DMS 273 treated with DMSO at 0.1 percent for 48 hours (cell line): Measurements from ENCODE around the gene CCDC136.

Experiments
- DNase-seq: peaks from one replicate; lab custom pipeline; 2025; lab: John Stamatoyannopoulos, UW

Gene CCDC136

DNA sequence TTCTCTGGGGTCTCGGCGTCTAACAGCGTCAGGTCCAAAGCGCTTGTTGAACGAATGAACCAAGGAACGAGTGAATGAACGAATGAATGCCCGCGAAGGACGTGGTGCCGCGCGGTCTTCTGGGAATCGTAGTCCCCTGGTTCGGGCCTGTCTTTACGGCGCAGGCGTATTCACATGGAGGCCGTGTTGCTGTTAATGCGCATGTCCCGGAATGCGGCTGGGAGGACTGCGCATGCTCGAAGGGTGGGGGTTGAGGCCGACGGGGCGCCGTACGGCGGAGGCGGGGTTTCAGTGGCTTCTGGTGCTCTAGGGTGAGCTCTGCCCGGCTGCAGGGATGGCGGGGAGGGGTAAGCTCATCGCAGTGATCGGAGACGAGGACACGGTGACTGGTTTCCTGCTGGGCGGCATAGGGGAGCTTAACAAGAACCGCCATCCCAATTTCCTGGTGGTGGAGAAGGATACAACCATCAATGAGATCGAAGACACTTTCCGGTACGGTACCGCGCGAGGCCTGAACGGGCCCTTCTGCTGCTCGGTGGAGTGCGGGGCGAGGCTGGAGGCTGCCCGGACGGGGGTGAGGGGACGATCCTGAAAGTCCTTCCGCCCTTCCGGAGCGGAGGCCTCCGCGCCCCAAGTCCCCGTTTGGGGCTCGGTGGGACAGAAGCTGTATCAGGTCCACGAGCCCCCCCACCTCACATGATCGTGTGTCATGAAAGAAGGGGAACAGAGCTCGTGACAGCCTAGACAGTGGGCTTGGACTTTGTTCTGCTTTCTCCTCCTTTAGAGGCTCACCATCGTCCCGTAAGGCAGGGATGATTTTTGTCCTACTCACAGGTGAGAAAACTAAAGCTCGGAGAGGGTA, 71.0 kb downstream of the CCDC136 start, which contains the start of gene ATP6V1F:
ATP6V1F (plus strand) TSS at position 286 of the 862 bp plus-strand sequence; CDS start at position 335, 49 bp downstream.
- DNase-seq: peak; percentile 97

DNA sequence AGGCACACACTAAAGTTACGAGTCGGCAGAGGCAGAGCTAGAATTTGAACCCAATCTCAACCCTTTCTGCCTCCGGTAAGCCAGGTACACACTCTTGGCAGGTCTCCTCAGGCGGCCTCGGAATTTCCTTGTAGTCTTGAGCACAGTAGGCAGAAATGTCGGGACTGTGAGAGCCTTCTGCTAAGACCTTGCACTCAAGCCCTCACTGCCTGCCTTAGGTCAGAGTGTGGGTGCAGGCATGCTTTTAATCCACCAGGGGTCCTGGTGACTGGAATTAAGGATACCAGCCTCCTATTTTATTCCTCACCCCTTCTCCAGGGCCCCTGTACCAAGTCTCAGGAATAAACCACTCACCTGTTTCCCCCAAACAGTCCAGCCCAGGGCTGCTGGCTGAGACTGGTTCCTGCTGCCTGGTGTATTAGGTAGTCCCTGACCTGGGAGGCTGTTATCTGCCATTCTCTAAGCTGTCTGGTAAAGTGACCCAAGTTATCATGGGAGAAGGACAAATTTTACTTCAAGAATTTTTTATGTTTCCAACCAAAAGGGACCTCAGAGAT, 71.7 kb downstream of the CCDC136 start:
- peak; percentile 56 for DNase-seq

DNA sequence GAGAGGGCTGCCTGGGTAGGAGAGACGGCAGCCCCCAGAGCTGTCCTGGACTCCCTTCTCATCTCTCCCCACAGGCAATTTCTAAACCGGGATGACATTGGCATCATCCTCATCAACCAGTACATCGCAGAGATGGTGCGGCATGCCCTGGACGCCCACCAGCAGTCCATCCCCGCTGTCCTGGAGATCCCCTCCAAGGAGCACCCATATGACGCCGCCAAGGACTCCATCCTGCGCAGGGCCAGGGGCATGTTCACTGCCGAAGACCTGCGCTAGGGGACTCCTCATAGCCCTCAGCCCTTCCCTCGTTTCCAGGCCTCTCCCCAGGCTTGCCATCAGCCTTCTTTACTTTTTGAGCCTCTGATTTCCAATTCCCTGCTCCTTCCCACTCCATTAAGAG, 73.5 kb downstream of the CCDC136 start:
- DNase-seq: no peak

DNA sequence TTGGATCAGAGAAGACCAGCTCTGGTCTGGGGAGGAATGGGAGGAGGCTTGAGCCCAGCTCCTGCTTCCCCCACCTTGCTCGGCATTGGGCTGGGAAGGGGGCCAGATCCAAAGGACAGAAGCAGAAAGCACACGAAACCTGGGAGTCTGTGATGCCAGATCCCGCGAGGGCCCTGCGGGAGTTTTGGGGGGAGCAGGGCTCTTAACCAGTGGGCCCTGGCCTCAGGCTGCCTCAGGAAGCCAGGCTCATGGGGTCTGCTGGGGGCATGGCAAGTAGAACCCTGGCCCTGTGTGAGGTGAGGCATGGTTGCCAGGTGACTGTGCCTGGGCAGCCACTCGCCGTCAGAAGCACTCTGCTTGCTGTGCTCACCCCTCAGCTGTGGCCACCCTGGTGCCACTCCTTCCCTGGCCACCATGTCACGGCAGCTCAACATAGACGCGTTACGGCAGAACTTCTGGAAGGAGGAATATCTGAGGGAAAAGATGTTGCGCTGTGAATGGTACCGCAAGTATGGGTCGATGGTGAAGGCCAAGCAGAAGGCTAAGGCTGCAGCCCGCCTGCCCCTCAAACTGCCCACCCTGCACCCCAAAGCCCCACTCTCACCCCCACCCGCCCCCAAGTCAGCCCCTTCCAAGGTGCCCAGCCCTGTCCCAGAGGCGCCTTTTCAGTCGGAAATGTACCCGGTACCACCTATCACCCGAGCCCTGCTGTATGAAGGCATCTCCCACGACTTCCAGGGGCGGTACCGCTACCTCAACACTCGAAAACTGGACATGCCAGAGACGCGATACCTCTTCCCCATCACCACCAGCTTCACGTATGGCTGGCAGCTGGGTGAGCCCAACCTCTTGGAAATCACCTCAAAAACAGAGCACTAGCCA, 74.5 kb downstream of the CCDC136 start:
- no peak for DNase-seq

DNA sequence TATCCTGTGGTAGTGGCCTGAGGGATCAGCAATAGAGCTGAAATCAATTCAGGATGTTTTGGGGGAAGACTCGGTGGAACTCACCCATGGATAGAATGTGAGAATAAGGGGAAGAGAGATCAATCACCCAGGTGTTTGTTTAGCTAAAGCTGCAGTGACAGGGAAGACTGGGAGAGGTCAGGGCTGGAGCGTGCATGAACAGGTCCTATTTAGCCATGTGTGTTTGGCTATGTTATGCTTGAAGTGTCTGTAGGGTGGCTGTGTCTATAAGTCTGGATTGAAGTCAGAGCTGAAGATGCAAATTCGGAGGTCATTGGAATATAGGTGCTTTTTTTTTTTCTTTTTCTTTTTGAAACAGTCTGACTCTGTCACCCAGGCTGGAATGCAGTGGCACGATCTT, 75.5 kb downstream of the CCDC136 start:
- DNase-seq: no peak

GRCh38 chr7:128867842-128868623, 76.3 kb downstream of the CCDC136 start:
- DNase-seq: peak; percentile 94

DNA sequence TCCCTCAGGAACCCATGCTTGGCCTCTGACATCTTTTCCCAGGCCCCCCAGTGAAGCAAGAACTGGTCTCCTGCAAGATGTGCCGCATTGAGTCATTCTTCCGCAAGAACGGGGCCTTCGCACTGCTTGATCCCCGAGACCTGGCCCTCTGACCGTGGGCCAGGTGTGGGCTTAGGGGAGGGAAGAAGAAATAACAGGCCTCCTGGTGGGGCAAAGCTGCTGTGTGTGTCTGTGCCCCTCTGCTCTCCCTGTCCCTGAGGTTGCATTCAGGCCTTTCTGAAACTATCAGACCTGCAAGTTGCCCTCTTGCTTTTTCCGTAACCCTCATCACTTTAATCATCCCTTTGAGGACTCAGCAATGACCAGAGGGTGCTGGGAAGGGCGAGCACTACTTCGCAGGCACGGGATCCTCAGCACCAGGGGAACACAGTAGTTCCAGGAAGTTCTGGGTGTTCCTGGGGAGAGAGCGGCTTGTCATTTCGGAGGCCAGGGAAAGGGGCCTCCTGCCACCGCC, 76.9 kb downstream of the CCDC136 start:
- no peak for DNase-seq

DNA sequence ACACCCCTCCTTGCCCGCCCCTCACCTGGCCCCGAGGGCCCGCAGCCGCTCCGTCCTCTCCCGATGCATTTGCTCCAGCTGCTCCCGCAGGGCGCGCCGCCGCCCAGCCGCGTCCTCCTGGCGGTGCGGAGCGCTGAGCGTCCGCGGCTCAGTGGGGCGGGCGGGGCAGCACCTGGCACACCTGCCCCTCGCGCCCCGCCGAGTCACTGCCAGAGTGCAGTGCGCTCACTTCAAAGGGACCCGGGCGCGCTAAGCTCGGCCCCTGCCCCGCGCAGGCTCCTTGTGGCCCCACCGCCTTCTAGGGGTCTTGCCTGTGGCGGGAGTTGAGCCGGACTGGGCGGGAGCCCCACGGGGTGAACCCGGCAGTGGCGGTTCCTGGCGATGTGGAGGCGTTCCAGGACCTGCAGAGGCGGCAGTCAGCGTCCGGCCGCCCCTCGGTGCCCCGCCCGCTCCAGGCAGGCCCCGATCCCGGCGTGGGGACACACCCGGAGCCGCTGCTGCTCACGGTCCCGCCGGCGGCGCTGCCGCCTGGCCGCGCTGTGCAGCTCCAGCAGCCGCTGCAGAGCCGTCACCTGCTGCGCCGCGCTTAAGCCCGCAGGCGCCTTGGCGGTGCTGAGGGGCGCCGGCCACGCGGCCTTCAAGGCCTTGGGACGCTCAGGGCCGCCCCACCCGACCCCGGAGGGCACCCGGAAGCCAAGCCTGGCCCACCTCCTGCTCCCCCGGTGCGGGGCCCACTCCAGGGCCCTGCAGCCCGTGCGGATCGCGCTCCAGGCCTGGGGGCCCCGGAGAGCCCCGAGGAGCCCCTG, 77.6 kb downstream of the CCDC136 start:
- DNase-seq: peak; percentile 58

DNA sequence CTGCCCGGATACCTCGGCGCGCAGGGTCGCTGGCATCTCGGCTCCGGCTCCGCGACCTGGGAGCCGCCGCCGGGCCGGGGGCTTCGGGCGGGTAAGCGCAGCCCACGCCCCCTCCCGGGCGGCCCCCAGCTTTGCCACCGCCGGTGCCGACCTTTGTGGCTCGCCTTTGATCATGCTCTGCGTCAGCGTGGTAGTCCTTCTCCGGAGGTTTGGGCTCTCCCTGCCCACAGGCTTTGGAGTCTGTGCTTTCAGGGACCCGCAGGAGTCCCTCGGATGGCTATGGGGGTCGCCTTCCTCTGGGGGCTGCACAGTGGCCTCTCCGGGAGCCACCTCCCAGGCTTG, 78.1 kb downstream of the CCDC136 start:
- no peak for DNase-seq

DNA sequence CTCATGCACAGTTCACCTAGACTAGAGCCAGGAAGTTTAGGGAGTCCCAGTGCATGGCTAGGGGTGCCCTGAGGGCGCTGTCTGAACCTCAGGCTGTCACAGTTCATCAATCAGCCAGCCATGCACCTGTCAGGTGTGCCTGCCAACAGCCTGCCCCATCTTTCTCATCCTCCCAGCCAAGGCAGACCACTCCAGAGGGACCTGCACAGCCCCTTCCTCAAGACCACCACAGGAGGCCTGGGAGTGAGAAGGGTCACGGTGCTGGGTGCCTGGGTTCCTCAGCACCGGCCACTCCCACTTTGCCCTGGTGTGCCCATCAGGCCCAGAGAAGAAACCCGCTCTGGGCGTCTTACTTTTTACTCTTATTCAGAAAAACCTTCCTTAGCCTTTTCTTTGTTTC, 79.3 kb downstream of the CCDC136 start:
- DNase-seq: no peak
